GM19043 (cell line): ENCODE data around the gene DEXI.
A peak's percentile ranks its signal among the peaks of the same experiment; 100 is the strongest.
"Not testable (repeated sequence)": the region's sequence is repeated elsewhere in the genome, so short reads cannot be mapped to it uniquely, and the experiment has no call there.

Experiments used
- ATAC-seq: cut with Tn5 transposase; IDR thresholded peaks from one replicate; pipeline ENCODE4 v1.9.1; 2021; ENCODE audit warnings: low read depth; ENCODE audit not compliant: unreplicated experiment

The DEXI gene

GRCh38 chr16:10970065-10970464 lies 27.8 kb upstream of the DEXI start:
- ATAC-seq, result no peak

- ATAC-seq, result no peak
Measured at GRCh38 chr16:10969615-10970014, 27.3 kb upstream of the DEXI start.

- ATAC-seq, result no peak
Measured at GRCh38 chr16:10968498-10968897, 26.2 kb upstream of the DEXI start.

- ATAC-seq, result no peak
Measured at GRCh38 chr16:10967986-10968385, 25.7 kb upstream of the DEXI start.

- ATAC-seq, result not testable (repeated sequence)
Measured at GRCh38 chr16:10966559-10966958, 24.3 kb upstream of the DEXI start.

- ATAC-seq, result no peak
Measured at GRCh38 chr16:10966129-10966528, 23.9 kb upstream of the DEXI start.

- peak; percentile 73 for ATAC-seq
Measured at GRCh38 chr16:10965440-10966061, 23.3 kb upstream of the DEXI start.

- ATAC-seq, result no peak
Measured at GRCh38 chr16:10964891-10965326, 22.6 kb upstream of the DEXI start.

GRCh38 chr16:10964039-10964890 lies 22.0 kb upstream of the DEXI start:
- ATAC-seq, result no peak

- no peak for ATAC-seq
Measured at GRCh38 chr16:10961231-10961630, 19.0 kb upstream of the DEXI start.

- ATAC-seq, result no peak
Measured at GRCh38 chr16:10959161-10959560, 16.9 kb upstream of the DEXI start.

GRCh38 chr16:10957771-10958482 lies 15.7 kb upstream of the DEXI start:
- no peak for ATAC-seq

- no peak for ATAC-seq
Measured at GRCh38 chr16:10954903-10955302, 12.6 kb upstream of the DEXI start.

- ATAC-seq, result no peak
Measured at GRCh38 chr16:10951026-10951425, 8.8 kb upstream of the DEXI start.

- no peak for ATAC-seq
Measured at GRCh38 chr16:10950393-10950792, 8.1 kb upstream of the DEXI start.

GRCh38 chr16:10949424-10949970 lies 7.2 kb upstream of the DEXI start:
- ATAC-seq, result peak; percentile 78

GRCh38 chr16:10947211-10947787 lies 5.0 kb upstream of the DEXI start:
- ATAC-seq, result no peak

- no peak for ATAC-seq
Measured at GRCh38 chr16:10946308-10946707, 4.0 kb upstream of the DEXI start.

GRCh38 chr16:10945065-10945787 lies 3.0 kb upstream of the DEXI start:
- ATAC-seq, result no peak
